SK-N-SH (cell line): ENCODE measurements around the gene CNOT4.
"Not testable (repeated sequence)": the region's sequence is repeated elsewhere in the genome, so short reads cannot be mapped to it uniquely, and the experiment has no call there.

Source experiments
- CTCF ChIP-seq: fragments of 200-600 bp; sonication (generic); IDR thresholded peaks from 2 replicates; pipeline ENCODE4 v1.6.1; 2017; ENCODE audit warnings: antibody characterized with exemption, mild to moderate bottlenecking, moderate library complexity
- EZH2phosphoT487 ChIP-seq: fragments of 200-600 bp; sonication (generic); IDR thresholded peaks from 2 replicates; pipeline ENCODE4 v1.6.1; 2017; ENCODE audit warnings: low read depth, mixed run types, mild to moderate bottlenecking, antibody characterized with exemption, moderate library complexity, borderline replicate concordance
- GATA2 ChIP-seq: sonication (generic); formaldehyde crosslinking; IDR thresholded peaks from 2 replicates; pipeline ENCODE4 v1.5.0; 2020; ENCODE audit warnings: mild to moderate bottlenecking, missing genetic modification reagents
- JUND ChIP-seq: IDR thresholded peaks from 2 replicates; pipeline ENCODE4 v1.4.0; 2012
- MAX ChIP-seq: IDR thresholded peaks from 2 replicates; pipeline ENCODE4 v1.4.0; 2012; ENCODE audit warnings: low read depth
- NFIC ChIP-seq: IDR thresholded peaks from 2 replicates; pipeline ENCODE4 v1.4.0; 2012; ENCODE audit warnings: borderline replicate concordance
- POLR2AphosphoS5 ChIP-seq: IDR thresholded peaks from 2 replicates; pipeline ENCODE4 v1.6.1; 2012; ENCODE audit warnings: low read depth, low read length
- RCOR1 ChIP-seq: fragments of 150-350 bp; IDR thresholded peaks from 2 replicates; pipeline ENCODE4 v1.6.1; 2017; ENCODE audit warnings: antibody characterized with exemption, low read length
- REST ChIP-seq: IDR thresholded peaks from 2 replicates; pipeline ENCODE4 v1.6.1; 2012; ENCODE audit warnings: mild to moderate bottlenecking, low read depth, low read length, moderate library complexity
- RXRA ChIP-seq: IDR thresholded peaks from 2 replicates; pipeline ENCODE4 v1.4.0; 2012; ENCODE audit warnings: low read depth, mild to moderate bottlenecking, borderline replicate concordance
- TEAD4 ChIP-seq: IDR thresholded peaks from 2 replicates; pipeline ENCODE4 v1.4.0; 2012; ENCODE audit warnings: mild to moderate bottlenecking, borderline replicate concordance; ENCODE audit not compliant: insufficient read depth
- TF ChIP-seq, protein P1 (sequence below): fragments of 150-350 bp; IDR thresholded peaks from 2 replicates; pipeline ENCODE4 v1.6.1; 2017; ENCODE audit warnings: antibody characterized with exemption, low read length, low read depth, borderline replicate concordance

DNA sequence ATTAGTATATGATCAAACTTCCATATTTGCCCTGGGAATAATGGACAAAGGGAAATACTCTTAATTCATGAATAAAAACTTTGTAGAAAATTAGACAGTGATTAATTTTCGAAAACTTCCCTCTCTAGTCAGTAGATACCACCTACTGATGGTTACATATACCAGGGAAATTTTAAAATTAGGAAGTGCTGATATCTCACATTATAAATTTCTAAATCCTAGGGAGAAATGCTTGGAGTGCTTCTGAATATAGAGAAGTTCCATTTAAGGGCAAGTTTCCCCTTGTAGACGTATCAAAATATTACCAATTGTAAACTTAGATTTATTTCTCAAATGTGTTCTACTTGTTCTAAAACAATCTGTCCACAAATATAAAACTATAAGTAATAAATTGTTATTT, 64.6 kb downstream of the CNOT4 start:
- TF ChIP-seq MAX; JUND; NFIC; GATA2 (CRISPR knock-in tag); TEAD4; POLR2AphosphoS5; EZH2phosphoT487; CTCF; RCOR1; REST; RXRA: not testable (repeated sequence)
- TF ChIP-seq, protein P1, sequence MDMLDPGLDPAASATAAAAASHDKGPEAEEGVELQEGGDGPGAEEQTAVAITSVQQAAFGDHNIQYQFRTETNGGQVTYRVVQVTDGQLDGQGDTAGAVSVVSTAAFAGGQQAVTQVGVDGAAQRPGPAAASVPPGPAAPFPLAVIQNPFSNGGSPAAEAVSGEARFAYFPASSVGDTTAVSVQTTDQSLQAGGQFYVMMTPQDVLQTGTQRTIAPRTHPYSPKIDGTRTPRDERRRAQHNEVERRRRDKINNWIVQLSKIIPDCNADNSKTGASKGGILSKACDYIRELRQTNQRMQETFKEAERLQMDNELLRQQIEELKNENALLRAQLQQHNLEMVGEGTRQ: not testable (repeated sequence)
